Tibial artery (tissue), 4 donors: ENCODE results near the gene B4GALT1.

Source experiments
- DNase-seq, 2 donors: peaks; one replicate each; pipeline ENCODE4 v3.0.0-alpha.2; 2019
- H3K27ac ChIP-seq, 2 donors: fragments of 200-600 bp; sonication (generic) in 1 of 2; 1 replicate in 1 of 2; 2 replicates in 1 of 2; pipeline ENCODE4 v1.5.1; 2018 to 2019; ENCODE audit warnings: mild to moderate bottlenecking in 1 of 2
- H3K27me3 ChIP-seq, 2 donors: fragments of 200-600 bp; sonication (generic) in 1 of 2; one replicate each; pipeline versions ENCODE4 v1.5.1 to v1.6.0; 2016 to 2019
- H3K36me3 ChIP-seq, 3 donors: fragments of 200-600 bp; sonication (generic) in 2 of 3; one replicate each; pipeline ENCODE4 v1.5.1; 2016 to 2019; ENCODE audit warnings: mild to moderate bottlenecking in 2 of 3
- H3K4me1 ChIP-seq, 4 donors: fragments of 200-600 bp; sonication (generic) in 2 of 4; 1 replicate in 3 of 4; 2 replicates in 1 of 4; pipeline ENCODE4 v1.5.1; 2016 to 2019
- H3K4me3 ChIP-seq, 2 donors: fragments of 200-600 bp; sonication (generic) in 1 of 2; 1 replicate in 1 of 2; 2 replicates in 1 of 2; pipeline ENCODE4 v1.5.1; 2018 to 2019; ENCODE audit warnings: mild to moderate bottlenecking in 2 of 2
- H3K9me3 ChIP-seq, 3 donors: fragments of 200-600 bp; sonication (generic) in 1 of 3; one replicate each; pipeline ENCODE4 v1.5.1; 2016 to 2019
- intact Hi-C: fragments of 100-400 bp; cut with DNase I; formaldehyde crosslinking; loops from one replicate; pipeline ENCODE4 v1.15.0; 2023; ENCODE audit warnings: low total_unique reads
- TF ChIP-seq, protein P1 (sequence below), 2 experiments: fragments of 200-600 bp in 1 of 2; fragments of 450-650 bp in 1 of 2; IDR thresholded peaks; one replicate each; pipeline ENCODE4 v1.5.1; 2017 to 2019; ENCODE audit warnings: antibody characterized with exemption in 2 of 2, mild to moderate bottlenecking in 1 of 2, moderate library complexity in 1 of 2

B4GALT1 gene

DNA sequence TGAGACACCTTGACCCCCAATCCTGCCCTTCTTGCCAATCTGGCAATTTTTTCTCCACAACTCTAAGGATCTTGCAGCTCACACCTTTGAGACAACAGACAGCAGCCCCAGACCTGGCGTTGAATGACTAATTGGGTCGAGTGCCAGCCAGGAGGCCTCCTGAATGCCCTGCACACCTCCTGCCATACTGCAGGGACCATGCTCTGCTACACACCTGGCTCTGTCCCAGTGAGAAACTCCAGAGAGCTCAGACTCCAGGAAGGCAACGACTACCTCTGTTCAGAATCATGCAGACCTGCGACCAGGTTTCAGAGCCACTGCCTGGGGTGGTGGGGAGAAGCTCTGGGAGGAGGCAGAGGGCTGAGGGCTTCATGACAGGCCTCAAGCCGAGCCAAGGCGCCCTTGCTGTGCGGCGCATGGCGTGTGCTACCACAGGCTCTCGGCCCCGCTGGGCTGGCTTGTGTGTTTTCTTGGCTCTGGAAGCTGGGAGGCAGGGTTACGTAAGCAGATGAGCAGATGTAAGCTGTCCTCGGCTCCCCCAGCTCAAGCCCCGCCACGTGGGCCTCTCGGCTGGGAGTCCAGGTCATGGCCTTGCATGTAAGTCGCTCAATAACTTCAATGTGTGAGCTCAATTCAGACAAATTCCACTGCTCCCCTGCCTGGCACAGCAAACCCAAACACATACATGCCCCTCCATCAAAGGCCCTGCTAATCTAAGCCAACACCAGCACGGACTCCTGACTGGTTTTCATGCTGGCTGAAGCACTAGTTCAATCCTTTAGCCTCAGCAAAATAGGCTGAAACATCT lies 27.5 kb downstream of the B4GALT1 start:
- H3K4me3 ChIP-seq, result peak overlapping the region in 1 of 2 donors; percentile 20
- TF ChIP-seq, protein P1, sequence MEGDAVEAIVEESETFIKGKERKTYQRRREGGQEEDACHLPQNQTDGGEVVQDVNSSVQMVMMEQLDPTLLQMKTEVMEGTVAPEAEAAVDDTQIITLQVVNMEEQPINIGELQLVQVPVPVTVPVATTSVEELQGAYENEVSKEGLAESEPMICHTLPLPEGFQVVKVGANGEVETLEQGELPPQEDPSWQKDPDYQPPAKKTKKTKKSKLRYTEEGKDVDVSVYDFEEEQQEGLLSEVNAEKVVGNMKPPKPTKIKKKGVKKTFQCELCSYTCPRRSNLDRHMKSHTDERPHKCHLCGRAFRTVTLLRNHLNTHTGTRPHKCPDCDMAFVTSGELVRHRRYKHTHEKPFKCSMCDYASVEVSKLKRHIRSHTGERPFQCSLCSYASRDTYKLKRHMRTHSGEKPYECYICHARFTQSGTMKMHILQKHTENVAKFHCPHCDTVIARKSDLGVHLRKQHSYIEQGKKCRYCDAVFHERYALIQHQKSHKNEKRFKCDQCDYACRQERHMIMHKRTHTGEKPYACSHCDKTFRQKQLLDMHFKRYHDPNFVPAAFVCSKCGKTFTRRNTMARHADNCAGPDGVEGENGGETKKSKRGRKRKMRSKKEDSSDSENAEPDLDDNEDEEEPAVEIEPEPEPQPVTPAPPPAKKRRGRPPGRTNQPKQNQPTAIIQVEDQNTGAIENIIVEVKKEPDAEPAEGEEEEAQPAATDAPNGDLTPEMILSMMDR (IDR thresholded peaks at IDR 0.05), result no peak
- H3K36me3 ChIP-seq, result peaks cover under 1 to 7% (median 5%) of the 10 kb centered on the region in 3 donors
- H3K27me3 ChIP-seq, result no peaks in the 10 kb centered on the region
- no peaks in the 10 kb centered on the region for H3K9me3 ChIP-seq
- peak overlapping the region; percentile 62 to 67 for H3K27ac ChIP-seq
- peak; percentile 84 to 85 for DNase-seq
- intact Hi-C loops, result no loop called here
- peaks cover 0 to 98% (median 80%) of the 10 kb centered on the region in 4 donors for H3K4me1 ChIP-seq

DNA sequence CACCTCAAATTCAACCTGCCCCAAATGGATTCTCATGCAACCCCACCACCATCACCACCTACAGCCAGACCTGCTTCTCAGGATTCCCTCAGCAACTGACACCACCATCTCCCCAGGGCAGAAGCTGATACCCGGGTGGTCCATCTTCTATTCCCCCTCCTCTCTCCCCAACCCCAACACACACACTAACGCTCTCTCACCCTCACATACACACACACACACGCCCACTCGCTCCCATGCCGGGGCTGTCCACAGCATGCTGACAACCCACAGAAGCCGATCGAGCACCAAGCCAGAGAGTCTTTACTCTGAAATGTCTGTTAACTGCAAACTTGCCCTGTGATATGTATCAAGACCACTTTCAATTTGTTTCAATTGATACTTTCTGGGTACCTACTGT lies 28.4 kb downstream of the B4GALT1 start:
- Histone ChIP-seq H3K4me3 (no peak overlapping the region), H3K27ac (peak overlapping the region; percentile 62 to 67), H3K27me3 (no peaks in the 10 kb centered on the region), H3K4me1 (peaks cover 0 to 90% (median 72%) of the 10 kb centered on the region in 4 donors), H3K9me3 (no peaks in the 10 kb centered on the region), H3K36me3 (peaks cover 6 to 14% (median 14%) of the 10 kb centered on the region in 3 donors)
- TF ChIP-seq, protein P1 (IDR thresholded peaks at IDR 0.05), result no peak
- DNase-seq, result peak in 1 of 2 donors; percentile 58
- intact Hi-C loops, result no loop called here

DNA sequence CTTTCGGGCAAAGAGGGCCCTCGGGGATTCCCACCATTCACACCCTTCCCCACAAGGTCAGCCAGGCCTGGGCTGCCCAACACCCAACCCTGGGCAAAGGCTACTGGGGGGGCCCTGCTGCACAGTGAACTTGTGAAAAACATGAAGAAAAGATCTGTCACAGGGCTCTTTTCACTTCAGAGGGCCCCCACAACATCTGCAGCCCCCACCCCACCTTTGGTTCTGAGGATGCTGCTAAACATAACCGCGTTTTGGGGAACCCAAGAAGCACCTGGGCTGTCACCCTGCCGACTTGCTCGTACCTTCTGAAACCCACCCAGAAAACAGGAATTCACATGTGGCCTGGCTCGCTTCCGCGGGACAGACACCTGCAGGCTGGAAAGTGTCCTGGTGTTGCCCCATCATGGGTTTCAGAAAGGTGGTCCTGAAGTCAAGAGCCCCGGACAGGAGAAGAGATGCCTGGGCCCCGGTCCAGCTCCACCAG lies 29.3 kb downstream of the B4GALT1 start:
- Histone ChIP-seq H3K9me3 (no peaks in the 10 kb centered on the region), H3K27ac (no peak overlapping the region), H3K4me3 (no peak overlapping the region), H3K27me3 (no peaks in the 10 kb centered on the region), H3K4me1 (peaks cover 0 to 80% (median 66%) of the 10 kb centered on the region in 4 donors), H3K36me3 (peaks cover 14 to 23% (median 22%) of the 10 kb centered on the region in 3 donors)
- intact Hi-C loops, result no loop called here
- TF ChIP-seq, protein P1 (IDR thresholded peaks at IDR 0.05), result no peak
- peak; percentile 13 to 53 for DNase-seq

DNA sequence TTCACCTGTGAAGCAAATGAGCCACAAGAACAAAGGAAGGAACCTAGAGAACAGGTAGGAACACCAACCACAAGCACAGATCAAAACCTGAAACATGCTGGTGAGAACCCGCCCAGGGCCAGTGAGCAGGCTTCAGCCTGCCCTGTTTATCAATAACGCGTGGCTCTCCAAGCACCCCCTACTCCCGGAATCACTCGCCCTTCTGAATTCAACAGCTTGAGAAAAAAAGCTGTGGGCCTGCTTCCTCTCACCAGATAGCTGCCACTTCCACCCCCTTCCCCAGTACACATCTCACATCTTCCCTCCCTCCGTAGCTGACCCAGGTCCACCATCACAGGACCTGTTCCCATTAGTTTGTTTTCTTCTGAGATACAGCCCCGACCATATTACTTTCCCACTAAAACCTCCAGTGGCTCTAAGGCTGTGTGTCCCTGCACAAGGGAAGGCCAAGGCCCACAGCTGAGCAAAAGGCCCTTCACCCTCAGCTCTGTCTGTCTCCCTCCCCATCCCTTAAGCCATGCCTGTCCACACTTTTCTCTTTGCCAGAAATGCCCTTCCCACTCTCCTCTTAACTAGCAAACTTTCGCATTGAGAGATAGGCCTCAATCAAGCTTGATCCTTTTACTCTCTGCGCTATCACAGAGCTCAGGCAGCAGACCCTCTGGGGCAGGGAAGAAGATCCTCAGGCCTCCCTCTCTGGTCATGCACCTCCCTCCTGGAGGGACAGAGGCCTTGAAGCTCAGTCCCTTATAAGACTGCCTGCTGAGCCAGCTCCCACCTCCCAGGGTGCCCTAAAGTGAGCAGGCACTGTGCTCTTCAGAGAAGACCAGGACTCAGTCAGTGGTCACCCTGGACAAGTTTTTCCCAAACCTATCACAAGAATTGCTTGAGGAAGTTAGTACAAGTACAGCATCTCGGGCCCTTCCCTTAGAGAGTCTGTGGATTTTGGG lies 30.1 kb downstream of the B4GALT1 start:
- DNase-seq, result peak; percentile 7 to 15
- no peak overlapping the region for H3K27ac ChIP-seq
- H3K4me1 ChIP-seq, result peaks cover 0 to 79% (median 64%) of the 10 kb centered on the region in 4 donors
- H3K27me3 ChIP-seq, result no peaks in the 10 kb centered on the region
- intact Hi-C loops, result no loop called here
- no peaks in the 10 kb centered on the region for H3K9me3 ChIP-seq
- TF ChIP-seq, protein P1 (IDR thresholded peaks at IDR 0.05), result no peak
- peaks cover 21 to 31% (median 27%) of the 10 kb centered on the region in 3 donors for H3K36me3 ChIP-seq
- H3K4me3 ChIP-seq, result no peak overlapping the region

DNA sequence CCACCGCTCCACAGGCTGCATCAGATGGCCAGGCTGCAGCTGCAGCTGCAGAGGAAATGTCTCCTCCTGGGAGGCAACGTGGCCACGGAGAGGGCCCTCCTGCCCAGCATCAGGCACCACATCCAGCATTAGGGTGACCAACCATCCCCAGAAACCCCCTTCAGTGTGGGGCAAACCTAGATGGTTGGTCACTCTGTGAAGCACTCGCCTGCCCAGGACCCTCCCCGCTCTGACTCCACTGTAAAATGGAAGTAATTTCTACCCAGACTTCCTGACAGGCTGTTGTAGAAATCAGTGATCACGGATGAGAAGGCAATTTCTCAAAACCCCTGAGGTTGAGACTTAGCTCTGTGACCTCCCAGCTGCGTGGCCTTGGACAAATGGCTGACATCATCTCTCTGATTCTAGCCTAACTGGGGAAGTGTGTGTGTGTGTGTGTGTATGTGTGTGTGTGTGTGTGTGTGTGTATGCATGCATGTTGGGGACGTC lies 31.6 kb downstream of the B4GALT1 start:
- Histone ChIP-seq H3K27ac (no peak overlapping the region), H3K4me3 (no peak overlapping the region), H3K27me3 (no peaks in the 10 kb centered on the region), H3K9me3 (no peaks in the 10 kb centered on the region), H3K36me3 (peaks cover 27 to 46% (median 36%) of the 10 kb centered on the region in 3 donors), H3K4me1 (peaks cover 0 to 79% (median 59%) of the 10 kb centered on the region in 4 donors)
- intact Hi-C loops, result no loop called here
- peak; percentile 20 to 53 for DNase-seq
- TF ChIP-seq, protein P1 (IDR thresholded peaks at IDR 0.05), result no peak
